ENCODE measurements around the gene CIDEB. TPM values are rescaled to one million over a fixed set of nuclear protein-coding genes. Genes with fewer than 3 reads are reported as not detected.

Gene CIDEB
- total RNA-seq, 1 experiment from 2014 or later = not detected

- CTCF ChIA-PET = interaction anchor here (0.9 to 4.8 kb wide), 4 partner anchors 24 to 104 kb away, joined by 4 to 101 read pairs (median 16); partner anchors contain the start of genes CBLN3, CIDEB, KHNYN and TINF2
- no peaks in the 10 kb centered on the region for H3K9me3 ChIP-seq (ENCODE audit: low read depth, low read length, poor library complexity, severe bottlenecking)
- H3K4me3 ChIP-seq (ENCODE audit: low read depth, low read length, poor library complexity, severe bottlenecking) = no peak overlapping the region
- POLR2A ChIA-PET (ENCODE audit: low non-redundant PET) = interaction anchor here (1.0 kb wide), 1 partner anchor 100 kb away, joined by 4 read pairs; no protein-coding TSS in a partner anchor
- TF ChIP-seq CTCF (conservative IDR thresholded peaks at IDR 0.05; ENCODE audit: low read depth, low read length) = no peak
- TF ChIP-seq EZH2 (IDR thresholded peaks at IDR 0.05; ENCODE audit: borderline replicate concordance, low read depth, low read length, poor library complexity, severe bottlenecking) = no peak
- no peaks in the 10 kb centered on the region for H3K27me3 ChIP-seq (replicated peaks; ENCODE audit: insufficient read depth, low read depth, low read length, poor library complexity)
- peaks cover 10% of the 10 kb centered on the region for H3K4me1 ChIP-seq (ENCODE audit: insufficient read depth, low read length, poor library complexity, severe bottlenecking)
- intact Hi-C loops (cut with micrococcal nuclease; ENCODE audit: unreplicated experiment) = loop anchor here (2.0 kb wide), 1 partner anchor 99 kb away; no protein-coding TSS in a partner anchor
- no peak for DNase-seq (ENCODE audit: low spot score)
- no peaks in the 10 kb centered on the region for H3K36me3 ChIP-seq (ENCODE audit: insufficient read depth, low read length, poor library complexity, severe bottlenecking)
- no peak overlapping the region for H3K27ac ChIP-seq (ENCODE audit: low read depth, low read length, poor library complexity, severe bottlenecking)
- no TSS peak for BruUV-seq (replicated peaks)
Observed at GRCh38 chr14:24331731-24332267, 24.0 kb upstream of the CIDEB start.

GRCh38 chr14:24330973-24331674, 23.3 kb upstream of the CIDEB start:
- Histone ChIP-seq H3K4me1 (ENCODE audit: insufficient read depth, low read length, poor library complexity, severe bottlenecking) (peaks cover 10% of the 10 kb centered on the region), H3K27me3 (replicated peaks; ENCODE audit: insufficient read depth, low read depth, low read length, poor library complexity) (no peaks in the 10 kb centered on the region), H3K27ac (ENCODE audit: low read depth, low read length, poor library complexity, severe bottlenecking) (no peak overlapping the region), H3K36me3 (ENCODE audit: insufficient read depth, low read length, poor library complexity, severe bottlenecking) (no peaks in the 10 kb centered on the region), H3K9me3 (ENCODE audit: low read depth, low read length, poor library complexity, severe bottlenecking) (no peaks in the 10 kb centered on the region), H3K4me3 (ENCODE audit: low read depth, low read length, poor library complexity, severe bottlenecking) (no peak overlapping the region)
- no TSS peak for BruUV-seq (replicated peaks)
- intact Hi-C loops (cut with micrococcal nuclease; ENCODE audit: unreplicated experiment) = no loop called here
- POLR2A ChIA-PET (ENCODE audit: low non-redundant PET) = interaction anchor here (1.0 kb wide), 1 partner anchor 101 kb away, joined by 4 read pairs; no protein-coding TSS in a partner anchor
- TF ChIP-seq CTCF (conservative IDR thresholded peaks at IDR 0.05; ENCODE audit: low read depth, low read length) (no peak), EZH2 (IDR thresholded peaks at IDR 0.05; ENCODE audit: borderline replicate concordance, low read depth, low read length, poor library complexity, severe bottlenecking) (no peak)
- DNase-seq (ENCODE audit: low spot score) = no peak
- CTCF ChIA-PET = no interaction called here

- POLR2A ChIA-PET (ENCODE audit: low non-redundant PET) = no interaction called here
- BruUV-seq (replicated peaks) = no TSS peak
- H3K4me1 ChIP-seq (ENCODE audit: insufficient read depth, low read length, poor library complexity, severe bottlenecking) = peaks cover 10% of the 10 kb centered on the region
Observed at GRCh38 chr14:24329736-24330135, 22.0 kb upstream of the CIDEB start.

More at GRCh38 chr14:24329736-24330135, 22.0 kb upstream of the CIDEB start:
- TF ChIP-seq CTCF (conservative IDR thresholded peaks at IDR 0.05; ENCODE audit: low read depth, low read length) = no peak
- no peak for TF ChIP-seq EZH2 (IDR thresholded peaks at IDR 0.05; ENCODE audit: borderline replicate concordance, low read depth, low read length, poor library complexity, severe bottlenecking)
- H3K27me3 ChIP-seq (replicated peaks; ENCODE audit: insufficient read depth, low read depth, low read length, poor library complexity) = no peaks in the 10 kb centered on the region
- no peaks in the 10 kb centered on the region for H3K36me3 ChIP-seq (ENCODE audit: insufficient read depth, low read length, poor library complexity, severe bottlenecking)
- no peaks in the 10 kb centered on the region for H3K9me3 ChIP-seq (ENCODE audit: low read depth, low read length, poor library complexity, severe bottlenecking)
- H3K4me3 ChIP-seq (ENCODE audit: low read depth, low read length, poor library complexity, severe bottlenecking) = no peak overlapping the region
- DNase-seq (ENCODE audit: low spot score) = no peak
- intact Hi-C loops (cut with micrococcal nuclease; ENCODE audit: unreplicated experiment) = no loop called here
- no peak overlapping the region for H3K27ac ChIP-seq (ENCODE audit: low read depth, low read length, poor library complexity, severe bottlenecking)
- CTCF ChIA-PET = interaction anchor here (1.3 kb wide), 1 partner anchor 108 kb away, joined by 3 read pairs; no protein-coding TSS in a partner anchor

All from A673 (cell line).